ENCODE data around the gene SLC6A3. TPM values are rescaled to one million over a fixed set of nuclear protein-coding genes. Genes with fewer than 3 reads are reported as not detected.

The SLC6A3 gene
- total and polyA plus RNA-seq, 2 donors (not counting 1 experiment from before 2014, with no cell fraction given) = not detected

GRCh38 chr5:1352231-1353219 lies 92.7 kb downstream of the SLC6A3 start:
- Histone ChIP-seq H3K9me3 (ENCODE audit: control insufficient read depth, insufficient read depth, low read depth, low read length) (no peaks in the 10 kb centered on the region), H3K9ac (ENCODE audit: insufficient read depth, low read length) (no peak overlapping the region), H3K36me3 (ENCODE audit: control insufficient read depth, insufficient read depth, low read length) (no peaks in the 10 kb centered on the region), H3K4me3 (replicated peaks in 1 of 4; ENCODE audit: control extremely low read depth in 1 of 4, insufficient read depth in 1 of 4, low read depth in 3 of 4, low read length in 4 of 4) (no peak overlapping the region), H2AFZ (ENCODE audit: low read length) (no peak overlapping the region), H3K4me1 (ENCODE audit: control insufficient read depth, extremely low read depth, insufficient read depth, low read length) (no peaks in the 10 kb centered on the region), H3K79me2 (ENCODE audit: control insufficient read depth, insufficient read depth, low read length) (no peaks in the 10 kb centered on the region), H3K27ac (ENCODE audit: insufficient read depth, low read length) (no peak overlapping the region), H3K4me2 (ENCODE audit: extremely low read depth, insufficient read depth, low read length) (no peak overlapping the region), H3K27me3 (ENCODE audit: control insufficient read depth, insufficient read depth, low read length) (peaks cover 2% of the 10 kb centered on the region), H4K20me1 (ENCODE audit: control insufficient read depth, extremely low read depth, insufficient read depth, low read length) (no peaks in the 10 kb centered on the region)
- no peak for DNase-seq (ENCODE audit: low read depth in 2 of 2)
- TF ChIP-seq CTCF (conservative IDR thresholded peaks at IDR 0.05 in 1 of 2, IDR thresholded peaks at IDR 0.05 in 1 of 2; ENCODE audit: low read depth in 1 of 2, low read length in 2 of 2) (no peak), EZH2 (IDR thresholded peaks at IDR 0.05; ENCODE audit: low read length, missing control alignments) (no peak)

DNA sequence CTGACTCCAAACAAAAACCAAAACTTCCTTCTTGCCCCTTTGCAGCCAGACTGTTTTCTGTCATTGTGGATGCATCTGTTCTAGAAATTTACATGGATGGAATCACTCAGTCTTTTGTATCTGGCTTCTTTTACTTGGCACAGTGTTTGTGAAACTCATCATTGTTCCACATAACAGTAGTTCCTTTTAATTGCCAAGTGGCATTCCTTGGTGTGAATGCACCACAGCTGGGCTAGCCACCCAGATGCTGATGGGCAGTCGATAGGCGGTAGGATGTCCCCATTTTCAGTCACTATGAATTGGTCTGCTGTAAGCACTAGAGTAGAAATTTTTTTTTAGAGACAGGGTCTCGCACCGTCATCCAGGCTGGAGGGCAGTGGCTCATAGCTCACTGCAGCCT lies 94.1 kb downstream of the SLC6A3 start:
- H3K27me3 ChIP-seq (ENCODE audit: control insufficient read depth, insufficient read depth, low read length) = peaks cover 2% of the 10 kb centered on the region
- no peak overlapping the region for H3K27ac ChIP-seq (ENCODE audit: insufficient read depth, low read length)
- no peak overlapping the region for H3K4me2 ChIP-seq (ENCODE audit: extremely low read depth, insufficient read depth, low read length)
- H4K20me1 ChIP-seq (ENCODE audit: control insufficient read depth, extremely low read depth, insufficient read depth, low read length) = no peaks in the 10 kb centered on the region
- H3K9ac ChIP-seq (ENCODE audit: insufficient read depth, low read length) = no peak overlapping the region
- H3K36me3 ChIP-seq (ENCODE audit: control insufficient read depth, insufficient read depth, low read length) = no peaks in the 10 kb centered on the region
- H2AFZ ChIP-seq (ENCODE audit: low read length) = no peak overlapping the region
- no peaks in the 10 kb centered on the region for H3K9me3 ChIP-seq (ENCODE audit: control insufficient read depth, insufficient read depth, low read depth, low read length)
- no peak for DNase-seq (ENCODE audit: low read depth in 2 of 2)
- H3K79me2 ChIP-seq (ENCODE audit: control insufficient read depth, insufficient read depth, low read length) = no peaks in the 10 kb centered on the region
- no peak overlapping the region for H3K4me3 ChIP-seq (replicated peaks in 1 of 4; ENCODE audit: control extremely low read depth in 1 of 4, insufficient read depth in 1 of 4, low read depth in 3 of 4, low read length in 4 of 4)
- TF ChIP-seq EZH2 (IDR thresholded peaks at IDR 0.05; ENCODE audit: low read length, missing control alignments) (no peak), CTCF (conservative IDR thresholded peaks at IDR 0.05 in 1 of 2, IDR thresholded peaks at IDR 0.05 in 1 of 2; ENCODE audit: low read depth in 1 of 2, low read length in 2 of 2) (no peak)
- no peaks in the 10 kb centered on the region for H3K4me1 ChIP-seq (ENCODE audit: control insufficient read depth, extremely low read depth, insufficient read depth, low read length)

DNA sequence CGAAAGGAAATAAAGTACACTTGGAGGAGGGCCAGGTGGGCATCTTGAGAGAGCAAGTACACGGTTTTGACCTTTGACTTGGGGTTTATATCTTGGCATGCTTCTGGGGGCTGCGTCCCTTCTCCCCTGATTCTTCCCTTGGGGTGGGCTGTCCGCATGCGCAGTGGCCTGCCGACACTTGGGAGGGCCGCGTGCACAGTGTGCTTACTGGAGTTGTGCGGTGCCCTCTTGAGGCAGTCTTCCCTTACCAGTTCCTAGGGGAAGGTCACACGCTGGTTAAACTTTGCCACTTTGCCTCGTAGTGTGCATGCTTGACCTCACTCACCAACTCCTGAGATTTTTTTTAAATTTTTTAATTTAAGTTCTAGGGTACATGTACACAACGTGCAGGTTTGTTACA lies 96.0 kb downstream of the SLC6A3 start:
- H3K4me2 ChIP-seq (ENCODE audit: extremely low read depth, insufficient read depth, low read length) = no peak overlapping the region
- no peaks in the 10 kb centered on the region for H4K20me1 ChIP-seq (ENCODE audit: control insufficient read depth, extremely low read depth, insufficient read depth, low read length)
- no peak for TF ChIP-seq CTCF (conservative IDR thresholded peaks at IDR 0.05 in 1 of 2, IDR thresholded peaks at IDR 0.05 in 1 of 2; ENCODE audit: low read depth in 1 of 2, low read length in 2 of 2)
- no peak for TF ChIP-seq EZH2 (IDR thresholded peaks at IDR 0.05; ENCODE audit: low read length, missing control alignments)
- H3K27ac ChIP-seq (ENCODE audit: insufficient read depth, low read length) = no peak overlapping the region
- H3K79me2 ChIP-seq (ENCODE audit: control insufficient read depth, insufficient read depth, low read length) = peaks cover 2% of the 10 kb centered on the region
- no peak overlapping the region for H3K9ac ChIP-seq (ENCODE audit: insufficient read depth, low read length)
- H3K4me1 ChIP-seq (ENCODE audit: control insufficient read depth, extremely low read depth, insufficient read depth, low read length) = peaks cover under 1% of the 10 kb centered on the region
- H3K9me3 ChIP-seq (ENCODE audit: control insufficient read depth, insufficient read depth, low read depth, low read length) = no peaks in the 10 kb centered on the region
- no peak overlapping the region for H3K4me3 ChIP-seq (replicated peaks in 1 of 4; ENCODE audit: control extremely low read depth in 1 of 4, insufficient read depth in 1 of 4, low read depth in 3 of 4, low read length in 4 of 4)
- DNase-seq (ENCODE audit: low read depth in 2 of 2) = no peak
- H3K36me3 ChIP-seq (ENCODE audit: control insufficient read depth, insufficient read depth, low read length) = no peaks in the 10 kb centered on the region
- H2AFZ ChIP-seq (ENCODE audit: low read length) = no peak overlapping the region
- no peaks in the 10 kb centered on the region for H3K27me3 ChIP-seq (ENCODE audit: control insufficient read depth, insufficient read depth, low read length)

Measured in fibroblast of lung (primary cell).